T-helper 2 cell treated with Interferon-gamma antibody and Interleukin-4, amounts not matched to agents 5 μg/mL and 100 μg/mL, for 36 hours (primary cell): ENCODE data around the gene TLE3.

ENCODE experiments used
- DNase-seq: peaks from one replicate; pipeline ENCODE4 v3.0.0; 2021; ENCODE audit warnings: low spot score
- H3K27ac Mint-ChIP-seq: one replicate; pipeline ENCODE4 v1.8.0; 2021; ENCODE audit warnings: mild to moderate bottlenecking, mixed read lengths
- H3K27me3 Mint-ChIP-seq: one replicate; pipeline ENCODE4 v1.8.0; 2021; ENCODE audit warnings: low read depth, mixed read lengths
- H3K36me3 Mint-ChIP-seq: one replicate; pipeline ENCODE4 v1.8.0; 2021; ENCODE audit warnings: low read depth, mixed read lengths
- H3K4me1 Mint-ChIP-seq: one replicate; pipeline ENCODE4 v1.8.0; 2021; ENCODE audit warnings: low read depth, mixed read lengths
- H3K4me3 Mint-ChIP-seq: one replicate; pipeline ENCODE4 v1.8.0; 2022; ENCODE audit warnings: mild to moderate bottlenecking, moderate library complexity, mixed read lengths
- H3K9me3 Mint-ChIP-seq: one replicate; pipeline ENCODE4 v1.8.0; 2021; ENCODE audit warnings: mixed read lengths

The TLE3 gene

DNA sequence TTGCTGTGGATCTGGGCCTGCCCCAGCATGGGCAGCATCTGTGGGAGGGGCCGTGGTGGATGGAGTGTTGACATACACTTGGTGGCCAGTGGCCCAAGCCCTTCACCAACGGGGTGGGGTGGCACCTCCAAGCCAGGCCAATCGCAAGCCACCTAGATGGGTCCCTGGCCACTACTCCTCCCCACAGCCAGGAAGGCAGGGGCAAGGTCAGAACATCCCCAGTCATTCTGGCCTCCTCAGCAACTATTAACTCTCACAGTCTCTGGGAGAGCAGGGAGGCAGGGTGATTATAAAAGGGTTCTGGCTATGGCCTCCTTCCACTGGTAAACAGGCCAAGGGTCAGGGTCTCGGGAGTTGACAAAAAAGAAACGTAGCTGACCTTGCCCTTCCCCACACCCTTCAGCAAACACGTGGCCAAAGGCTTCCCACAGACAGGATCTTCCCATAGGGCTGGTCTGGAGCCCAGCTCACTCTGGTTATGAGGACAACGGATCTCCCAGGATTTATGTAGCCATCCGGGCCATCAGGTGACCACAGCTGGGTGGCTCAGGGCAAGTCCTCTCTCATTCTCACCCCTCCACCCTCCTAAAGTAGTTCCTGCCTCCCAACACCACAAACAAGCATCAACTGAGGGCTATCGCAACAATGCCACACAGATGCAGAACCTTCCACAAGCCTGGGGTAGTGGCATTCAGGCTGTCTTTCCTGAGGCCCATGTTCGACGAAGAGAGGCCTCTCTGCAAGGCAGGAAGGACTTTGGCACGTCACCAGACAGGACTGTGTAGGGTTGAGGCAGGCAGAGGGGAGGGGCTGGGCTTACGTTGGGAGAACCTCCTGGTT lies 18.9 kb downstream of the TLE3 start:
- Mint-ChIP-seq H3K4me1 (peaks cover 6% of the 10 kb centered on the region), H3K4me3 (no peak overlapping the region), H3K36me3 (peaks cover 50% of the 10 kb centered on the region), H3K27ac (no peak overlapping the region), H3K27me3 (no peaks in the 10 kb centered on the region), H3K9me3 (no peaks in the 10 kb centered on the region)
- no peak for DNase-seq

- no peak for DNase-seq
- H3K27ac Mint-ChIP-seq = no peak overlapping the region
- no peaks in the 10 kb centered on the region for H3K4me1 Mint-ChIP-seq
- no peaks in the 10 kb centered on the region for H3K27me3 Mint-ChIP-seq
- no peak overlapping the region for H3K4me3 Mint-ChIP-seq
- H3K36me3 Mint-ChIP-seq = peaks cover 54% of the 10 kb centered on the region
- no peaks in the 10 kb centered on the region for H3K9me3 Mint-ChIP-seq
These were observed 20.2 kb downstream of the TLE3 start for GRCh38 chr15:70077188-70078147.

DNA sequence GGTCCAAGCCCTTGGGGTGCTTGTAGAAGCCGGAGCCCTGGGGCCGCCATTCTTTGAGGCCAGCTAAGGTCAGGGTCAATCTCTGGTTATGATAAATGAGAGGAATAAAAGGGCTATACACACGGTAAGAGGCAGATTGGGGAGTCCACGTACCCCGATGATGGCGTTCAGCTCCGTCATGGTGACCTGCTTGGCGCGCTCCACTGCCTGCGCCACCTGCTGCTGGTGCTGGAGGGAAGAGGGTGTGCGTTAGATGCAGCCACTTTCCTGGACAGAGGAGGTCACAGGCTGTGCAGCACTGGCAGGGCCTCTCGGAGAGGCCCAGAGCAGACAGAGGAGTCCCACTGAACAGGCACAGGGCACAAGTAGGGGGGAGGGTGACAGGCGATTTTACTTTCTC lies 23.3 kb downstream of the TLE3 start:
- Mint-ChIP-seq H3K27ac (no peak overlapping the region), H3K27me3 (no peaks in the 10 kb centered on the region), H3K4me1 (no peaks in the 10 kb centered on the region), H3K4me3 (no peak overlapping the region), H3K9me3 (no peaks in the 10 kb centered on the region), H3K36me3 (peaks cover 56% of the 10 kb centered on the region)
- no peak for DNase-seq

DNA sequence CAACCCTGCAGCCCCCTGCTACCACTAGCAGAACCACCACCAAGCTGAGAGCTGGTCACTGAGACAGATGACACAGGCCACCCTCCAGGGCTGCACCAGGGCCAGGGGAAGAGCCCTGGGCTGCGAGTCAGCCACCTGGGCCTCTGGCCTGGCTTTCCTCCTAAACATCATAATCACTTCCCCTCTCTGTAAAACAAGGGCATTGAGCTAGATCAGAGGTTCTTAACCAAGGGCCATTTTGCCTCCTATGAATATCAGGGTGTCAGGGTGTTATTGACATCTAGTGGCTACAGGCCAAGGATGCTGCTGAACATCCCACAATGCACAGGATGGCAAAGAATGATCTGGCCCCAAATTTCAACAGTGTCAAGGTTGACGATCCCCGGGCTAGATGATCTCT lies 25.2 kb downstream of the TLE3 start:
- H3K27me3 Mint-ChIP-seq = no peaks in the 10 kb centered on the region
- no peak overlapping the region for H3K4me3 Mint-ChIP-seq
- DNase-seq = no peak
- H3K9me3 Mint-ChIP-seq = no peaks in the 10 kb centered on the region
- H3K4me1 Mint-ChIP-seq = peaks cover 1% of the 10 kb centered on the region
- H3K27ac Mint-ChIP-seq = no peak overlapping the region
- H3K36me3 Mint-ChIP-seq = peaks cover 65% of the 10 kb centered on the region

GRCh38 chr15:70071799-70072198 lies 25.9 kb downstream of the TLE3 start:
- no peak for DNase-seq
- Mint-ChIP-seq H3K36me3 (peaks cover 68% of the 10 kb centered on the region), H3K9me3 (no peaks in the 10 kb centered on the region), H3K4me1 (peaks cover 1% of the 10 kb centered on the region), H3K27ac (no peak overlapping the region), H3K4me3 (no peak overlapping the region), H3K27me3 (no peaks in the 10 kb centered on the region)

GRCh38 chr15:70069716-70070115 lies 28.0 kb downstream of the TLE3 start:
- Mint-ChIP-seq H3K27ac (no peak overlapping the region), H3K4me1 (peaks cover 1% of the 10 kb centered on the region), H3K9me3 (no peaks in the 10 kb centered on the region), H3K36me3 (peaks cover 66% of the 10 kb centered on the region), H3K4me3 (no peak overlapping the region), H3K27me3 (no peaks in the 10 kb centered on the region)
- no peak for DNase-seq

- Mint-ChIP-seq H3K9me3 (no peaks in the 10 kb centered on the region), H3K27me3 (no peaks in the 10 kb centered on the region), H3K36me3 (peaks cover 60% of the 10 kb centered on the region), H3K4me1 (peaks cover 1% of the 10 kb centered on the region), H3K27ac (no peak overlapping the region), H3K4me3 (no peak overlapping the region)
- no peak for DNase-seq
These were observed 28.7 kb downstream of the TLE3 start for GRCh38 chr15:70068783-70069565.

GRCh38 chr15:70067681-70068080 lies 30.0 kb downstream of the TLE3 start:
- peaks cover 1% of the 10 kb centered on the region for H3K4me1 Mint-ChIP-seq
- H3K27ac Mint-ChIP-seq = no peak overlapping the region

DNA sequence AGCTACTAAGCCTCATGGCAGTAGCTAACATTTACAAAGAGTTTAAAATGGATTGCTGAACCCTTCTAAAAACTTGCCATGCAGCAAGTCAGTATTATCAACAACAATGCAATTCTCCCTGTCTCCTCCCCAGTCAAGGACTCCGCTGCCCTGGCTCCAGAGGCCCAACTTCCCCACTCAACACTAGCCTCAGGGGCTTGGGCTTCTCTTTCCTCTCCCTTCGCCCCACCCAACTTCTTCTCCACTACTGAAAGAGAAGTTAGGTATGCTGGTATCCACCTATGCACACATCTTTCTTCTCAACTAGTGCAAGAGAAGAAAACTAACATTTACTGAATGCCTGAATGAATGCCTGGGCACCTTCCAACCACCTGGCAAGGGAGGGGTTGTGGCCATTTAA lies 30.7 kb downstream of the TLE3 start:
- Mint-ChIP-seq H3K9me3 (no peaks in the 10 kb centered on the region), H3K27me3 (no peaks in the 10 kb centered on the region), H3K36me3 (peaks cover 44% of the 10 kb centered on the region), H3K4me1 (peaks cover 1% of the 10 kb centered on the region), H3K4me3 (no peak overlapping the region), H3K27ac (no peak overlapping the region)
- no peak for DNase-seq

More at GRCh38 chr15:70067681-70068080, 30.0 kb downstream of the TLE3 start:
- H3K36me3 Mint-ChIP-seq = peaks cover 47% of the 10 kb centered on the region
- H3K27me3 Mint-ChIP-seq = no peaks in the 10 kb centered on the region
- no peak for DNase-seq
- H3K4me3 Mint-ChIP-seq = no peak overlapping the region
- H3K9me3 Mint-ChIP-seq = no peaks in the 10 kb centered on the region

GRCh38 chr15:70066447-70066846 lies 31.3 kb downstream of the TLE3 start:
- Mint-ChIP-seq H3K27me3 (no peaks in the 10 kb centered on the region), H3K36me3 (peaks cover 42% of the 10 kb centered on the region), H3K27ac (no peak overlapping the region), H3K4me1 (peaks cover 1% of the 10 kb centered on the region), H3K9me3 (no peaks in the 10 kb centered on the region), H3K4me3 (no peak overlapping the region)
- no peak for DNase-seq

DNA sequence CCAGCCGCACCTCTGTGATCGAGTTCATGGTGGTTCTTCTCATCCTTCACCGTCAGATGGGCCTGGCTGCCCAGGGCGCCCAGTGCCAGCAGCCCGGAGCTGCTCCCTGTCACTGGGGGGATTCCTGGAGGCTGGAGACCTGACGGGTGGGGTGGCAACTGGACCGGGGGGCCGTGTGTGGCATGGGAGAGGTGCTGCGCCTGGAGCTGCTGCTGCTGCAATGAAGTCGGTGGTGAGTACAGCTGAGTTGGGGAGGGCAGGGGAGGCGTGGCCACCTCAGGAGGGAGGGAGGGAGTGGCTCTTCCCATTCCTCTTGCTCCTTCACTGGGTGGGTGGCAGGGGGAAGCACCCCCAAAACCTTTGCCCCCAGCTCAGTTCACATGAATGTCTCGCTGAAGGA lies 31.7 kb downstream of the TLE3 start:
- no peaks in the 10 kb centered on the region for H3K9me3 Mint-ChIP-seq
- no peak for DNase-seq
- no peak overlapping the region for H3K27ac Mint-ChIP-seq
- peaks cover 39% of the 10 kb centered on the region for H3K36me3 Mint-ChIP-seq
- no peak overlapping the region for H3K4me3 Mint-ChIP-seq
- H3K27me3 Mint-ChIP-seq = no peaks in the 10 kb centered on the region
- peaks cover 1% of the 10 kb centered on the region for H3K4me1 Mint-ChIP-seq

DNA sequence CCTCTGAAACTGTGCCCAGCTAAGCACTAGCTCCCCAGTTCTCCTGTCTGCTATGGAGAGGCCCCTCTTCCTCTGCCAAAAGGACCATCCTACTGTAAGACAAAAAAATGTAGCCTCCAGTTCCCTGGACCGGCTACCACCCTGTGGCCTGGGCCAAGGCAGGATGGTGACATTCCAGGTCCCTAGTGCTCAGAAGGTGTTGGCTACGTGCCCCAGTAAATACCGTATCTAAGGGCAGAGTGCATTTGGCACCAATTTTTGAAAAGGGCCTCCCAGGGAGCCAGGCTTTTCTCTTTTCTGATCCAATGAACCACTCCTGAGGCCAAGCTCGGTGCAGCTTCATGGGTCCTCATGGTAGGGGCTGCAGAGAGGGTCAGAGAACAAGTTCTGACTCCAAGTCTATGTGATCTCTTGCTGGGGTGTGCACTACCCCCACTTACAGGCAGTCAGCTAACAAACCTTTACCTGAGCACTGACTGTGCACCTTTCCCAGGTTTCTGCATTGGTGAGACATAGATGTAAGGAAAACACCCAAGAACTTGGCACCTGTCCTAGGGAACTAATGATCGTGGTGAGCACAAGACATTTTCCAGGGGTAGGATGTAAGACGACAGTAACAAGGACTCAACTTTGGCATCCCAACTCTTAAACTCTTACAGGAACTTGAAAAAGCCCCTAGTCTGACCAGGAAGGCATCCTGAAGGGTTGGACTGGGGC lies 32.6 kb downstream of the TLE3 start:
- no peak overlapping the region for H3K27ac Mint-ChIP-seq
- no peak for DNase-seq
- no peaks in the 10 kb centered on the region for H3K9me3 Mint-ChIP-seq
- H3K36me3 Mint-ChIP-seq = peaks cover 38% of the 10 kb centered on the region
- no peaks in the 10 kb centered on the region for H3K27me3 Mint-ChIP-seq
- no peak overlapping the region for H3K4me3 Mint-ChIP-seq
- peaks cover 1% of the 10 kb centered on the region for H3K4me1 Mint-ChIP-seq

DNA sequence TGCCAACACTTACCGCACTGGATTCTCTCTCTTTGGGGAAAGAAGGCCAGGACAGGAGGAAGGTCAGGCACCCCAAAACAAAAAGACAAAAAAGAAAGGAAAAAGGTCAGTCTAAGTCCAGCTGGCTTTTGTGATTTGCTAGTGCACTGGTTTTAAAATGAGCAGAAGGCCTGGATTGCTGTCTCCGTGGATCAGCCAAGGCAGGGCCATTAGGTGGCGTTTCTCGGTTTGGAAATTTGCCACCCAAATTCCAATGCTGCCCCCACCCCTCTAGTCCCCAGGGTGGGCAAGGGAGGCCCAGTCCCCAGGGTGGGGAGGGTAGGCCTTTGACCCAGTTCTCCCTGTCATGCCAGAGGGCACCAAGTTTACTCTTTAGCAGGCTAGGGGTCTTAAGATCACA lies 33.3 kb downstream of the TLE3 start:
- no peak for DNase-seq
- peaks cover 1% of the 10 kb centered on the region for H3K4me1 Mint-ChIP-seq

More for the DNA sequence above, 33.3 kb downstream of the TLE3 start:
- Mint-ChIP-seq H3K36me3 (peaks cover 38% of the 10 kb centered on the region), H3K27ac (no peak overlapping the region), H3K27me3 (no peaks in the 10 kb centered on the region), H3K4me3 (no peak overlapping the region), H3K9me3 (no peaks in the 10 kb centered on the region)
